Left ventricle myocardium inferior (tissue), 1 donor: ENCODE data around the gene KIF7. TPM values are rescaled to one million over a fixed set of nuclear protein-coding genes. Genes with fewer than 3 reads are reported as not detected.

Experiments used
- DNase-seq: peaks from one replicate; pipeline ENCODE4 v3.0.0-alpha.2; 2020
- H3K27ac ChIP-seq: fragments of 200-600 bp; replicated peaks from 2 replicates; pipeline ENCODE4 v1.8.0; 2021
- H3K27me3 ChIP-seq: fragments of 200-600 bp; 2 replicates; pipeline ENCODE4 v1.8.0; 2021; ENCODE audit warnings: low read depth
- H3K36me3 ChIP-seq: fragments of 200-600 bp; 2 replicates; pipeline ENCODE4 v1.8.0; 2021
- H3K4me1 ChIP-seq: fragments of 200-600 bp; 2 replicates; pipeline ENCODE4 v1.8.0; 2021
- H3K4me3 ChIP-seq: fragments of 200-600 bp; 2 replicates; pipeline ENCODE4 v1.8.0; 2021; ENCODE audit warnings: mild to moderate bottlenecking, moderate library complexity
- H3K9me3 ChIP-seq: fragments of 200-600 bp; replicated peaks from 2 replicates; pipeline ENCODE4 v1.8.0; 2021
- CTCF ChIP-seq: fragments of 200-600 bp; IDR thresholded peaks from 2 replicates; pipeline ENCODE4 v1.8.0; 2021; ENCODE audit warnings: antibody characterized with exemption, mild to moderate bottlenecking, borderline replicate concordance
- intact Hi-C: fragments of 100-400 bp; cut with micrococcal nuclease; formaldehyde crosslinking; loops from one replicate; pipeline ENCODE4 v1.11.0; 2022
- total RNA-seq: library from RNA; stranded (reverse); fragmentation: NEBNext Ultra II Directional; extraction: Animal tissue kit (Norgen Biotek cat#: 25700); gene quantifications from one replicate; pipeline ENCODE4 v1.2.1, GENCODE V29; 2021
- donor health status: DM: no; HTN: yes; CAD: no; lungs with severe emphysema.

Gene KIF7
- total RNA-seq, 1 donor from 2014 or later, result 2.4 TPM

GRCh38 chr15:89629829-89630228 lies 25.4 kb downstream of the KIF7 start:
- no peak for DNase-seq
- H3K36me3 ChIP-seq, result peaks cover 55% of the 10 kb centered on the region
- H3K27ac ChIP-seq, result no peak overlapping the region
- H3K9me3 ChIP-seq, result no peaks in the 10 kb centered on the region
- no peak for TF ChIP-seq CTCF
- H3K27me3 ChIP-seq, result no peaks in the 10 kb centered on the region
- no peak overlapping the region for H3K4me3 ChIP-seq
- intact Hi-C loops, result no loop called here
- no peaks in the 10 kb centered on the region for H3K4me1 ChIP-seq

GRCh38 chr15:89628806-89629715 lies 26.2 kb downstream of the KIF7 start:
- intact Hi-C loops, result no loop called here
- peaks cover 55% of the 10 kb centered on the region for H3K36me3 ChIP-seq

GRCh38 chr15:89628301-89628700 lies 27.0 kb downstream of the KIF7 start:
- H3K27ac ChIP-seq, result no peak overlapping the region
- intact Hi-C loops, result no loop called here
- no peaks in the 10 kb centered on the region for H3K4me1 ChIP-seq
- H3K36me3 ChIP-seq, result peaks cover 47% of the 10 kb centered on the region
- H3K9me3 ChIP-seq, result no peaks in the 10 kb centered on the region
- H3K4me3 ChIP-seq, result no peak overlapping the region
- no peak for TF ChIP-seq CTCF
- H3K27me3 ChIP-seq, result no peaks in the 10 kb centered on the region
- DNase-seq, result no peak

More at GRCh38 chr15:89628806-89629715, 26.2 kb downstream of the KIF7 start:
- no peaks in the 10 kb centered on the region for H3K9me3 ChIP-seq
- no peak for DNase-seq
- no peaks in the 10 kb centered on the region for H3K4me1 ChIP-seq
- no peak overlapping the region for H3K4me3 ChIP-seq
- TF ChIP-seq CTCF, result no peak
- H3K27me3 ChIP-seq, result no peaks in the 10 kb centered on the region
- H3K27ac ChIP-seq, result no peak overlapping the region

- Histone ChIP-seq H3K9me3 (no peaks in the 10 kb centered on the region), H3K36me3 (peaks cover 40% of the 10 kb centered on the region), H3K4me1 (no peaks in the 10 kb centered on the region), H3K27ac (no peak overlapping the region), H3K4me3 (no peak overlapping the region), H3K27me3 (no peaks in the 10 kb centered on the region)
- intact Hi-C loops, result no loop called here
- DNase-seq, result no peak
- no peak for TF ChIP-seq CTCF
Measured at GRCh38 chr15:89627256-89627970, 27.9 kb downstream of the KIF7 start.

- Histone ChIP-seq H3K4me1 (no peaks in the 10 kb centered on the region), H3K27ac (no peak overlapping the region), H3K4me3 (no peak overlapping the region), H3K27me3 (no peaks in the 10 kb centered on the region), H3K9me3 (no peaks in the 10 kb centered on the region), H3K36me3 (peaks cover 23% of the 10 kb centered on the region)
- no peak for TF ChIP-seq CTCF
- intact Hi-C loops, result no loop called here
- DNase-seq, result no peak
Measured at GRCh38 chr15:89625716-89626115, 29.6 kb downstream of the KIF7 start.
